Panc1 (cell line): ENCODE measurements around the gene POSTN. TPM values are rescaled to one million over a fixed set of nuclear protein-coding genes. Genes with fewer than 3 reads are reported as not detected.
A peak's percentile ranks its signal among the peaks of the same experiment; 100 is the strongest.

ENCODE experiments used
- ATAC-seq: fragments of 200-7000 bp; cut with Tn5 transposase; 2 replicates; pipeline ENCODE4 v1.9.1; 2020; ENCODE audit warnings: mild to moderate bottlenecking, moderate library complexity
- BruUV-seq: library from RNA; stranded (reverse); fragments of 400-500 nt; replicated peaks from 2 replicates; lab custom pipeline; 2021; lab: Mats Ljungman, UMichigan
- CTCF ChIA-PET: fragments of 300-600 bp; sonication (Branson Sonifier 250); formaldehyde crosslinking; loops from one replicate; lab custom pipeline; 2022; ENCODE audit warnings: antibody characterized with exemption; lab: Charles Lee
- POLR2A ChIA-PET: fragments of 300-600 bp; sonication (Branson Sonifier 250); formaldehyde crosslinking; loops from one replicate; lab custom pipeline; 2022; ENCODE audit warnings: antibody characterized with exemption; lab: Charles Lee
- DNase-seq: peaks from one replicate; pipeline ENCODE4 v3.0.0-alpha.2; 2010; ENCODE audit warnings: low read depth, low spot score
- H3K27ac ChIP-seq: 2 replicates; pipeline ENCODE4 v1.5.1; 2011; ENCODE audit warnings: mild to moderate bottlenecking, low read length, inconsistent platforms
- H3K27me3 ChIP-seq: fragments of 200-500 bp; sonication (Bioruptor generic); 2 replicates; pipeline ENCODE4 v1.6.0; 2014; ENCODE audit warnings: low read length, inconsistent platforms; ENCODE audit not compliant: control insufficient read depth, insufficient read depth
- H3K36me3 ChIP-seq: fragments of 200-500 bp; sonication (Bioruptor generic); 2 replicates; pipeline ENCODE4 v1.5.1; 2014; ENCODE audit warnings: inconsistent platforms, mild to moderate bottlenecking, low read length, moderate library complexity; ENCODE audit not compliant: control insufficient read depth, insufficient read depth
- H3K4me1 ChIP-seq: 2 replicates; pipeline ENCODE4 v1.5.1; 2011; ENCODE audit warnings: inconsistent platforms, mild to moderate bottlenecking, low read length, moderate library complexity; ENCODE audit not compliant: control insufficient read depth, insufficient read depth
- H3K4me3 ChIP-seq, 2 experiments: 2 replicates each; pipeline ENCODE4 v1.5.1; 2011 to 2012; ENCODE audit warnings: low read depth in 2 of 2, low read length in 2 of 2, mild to moderate bottlenecking in 2 of 2, inconsistent platforms in 1 of 2, moderate library complexity in 1 of 2
- H3K9me3 ChIP-seq: fragments of 200-500 bp; sonication (Bioruptor generic); 2 replicates; pipeline ENCODE4 v1.5.1; 2014; ENCODE audit warnings: low read depth, mild to moderate bottlenecking, inconsistent platforms, low read length, moderate library complexity; ENCODE audit not compliant: control insufficient read depth, insufficient read depth
- POLR2AphosphoS5 ChIP-seq: IDR thresholded peaks from 2 replicates; pipeline ENCODE4 v1.6.1; 2012; ENCODE audit warnings: mild to moderate bottlenecking, low read depth, low read length, moderate library complexity
- SIN3A ChIP-seq: IDR thresholded peaks from 2 replicates; pipeline ENCODE4 v1.6.1; 2012; ENCODE audit warnings: low read depth, mild to moderate bottlenecking, low read length, moderate library complexity, borderline replicate concordance; ENCODE audit not compliant: insufficient read depth
- TCF7L2 ChIP-seq: IDR thresholded peaks from 2 replicates; pipeline ENCODE4 v1.6.1; 2011; ENCODE audit warnings: mild to moderate bottlenecking, low read depth, low read length, inconsistent platforms
- in situ Hi-C: cut with HindIII; loops from 2 replicates; pipeline ENCODE4 v1.10.0; 2016; ENCODE audit warnings: low sequenced_read_pairs, low pct_unique_long_range_greater_than_20kb
- intact Hi-C: fragments of 100-400 bp; cut with micrococcal nuclease; formaldehyde crosslinking; loops from one replicate; pipeline ENCODE4 v1.10.0; 2022; ENCODE audit not compliant: unreplicated experiment
- total RNA-seq: library from RNA; stranded (reverse); gene quantifications from one replicate; pipeline ENCODE4 v1.2.1, GENCODE V29; 2021; ENCODE audit not compliant: unreplicated experiment
- TF ChIP-seq, protein P1 (sequence below), 2 experiments: IDR thresholded peaks; 2 replicates each; pipeline ENCODE4 v1.6.1; 2011 to 2012; ENCODE audit warnings: low read depth in 2 of 2, control low read depth in 1 of 2, low read length in 1 of 2, mild to moderate bottlenecking in 1 of 2, moderate library complexity in 1 of 2; ENCODE audit not compliant: insufficient read depth in 1 of 2
- TF ChIP-seq, protein P2 (sequence below): fragments of 450-650 bp; IDR thresholded peaks from 2 replicates; pipeline ENCODE4 v1.5.1; 2017; ENCODE audit warnings: mild to moderate bottlenecking

POSTN gene
- total RNA-seq, 1 experiment from 2014 or later: 0.08 TPM

DNA sequence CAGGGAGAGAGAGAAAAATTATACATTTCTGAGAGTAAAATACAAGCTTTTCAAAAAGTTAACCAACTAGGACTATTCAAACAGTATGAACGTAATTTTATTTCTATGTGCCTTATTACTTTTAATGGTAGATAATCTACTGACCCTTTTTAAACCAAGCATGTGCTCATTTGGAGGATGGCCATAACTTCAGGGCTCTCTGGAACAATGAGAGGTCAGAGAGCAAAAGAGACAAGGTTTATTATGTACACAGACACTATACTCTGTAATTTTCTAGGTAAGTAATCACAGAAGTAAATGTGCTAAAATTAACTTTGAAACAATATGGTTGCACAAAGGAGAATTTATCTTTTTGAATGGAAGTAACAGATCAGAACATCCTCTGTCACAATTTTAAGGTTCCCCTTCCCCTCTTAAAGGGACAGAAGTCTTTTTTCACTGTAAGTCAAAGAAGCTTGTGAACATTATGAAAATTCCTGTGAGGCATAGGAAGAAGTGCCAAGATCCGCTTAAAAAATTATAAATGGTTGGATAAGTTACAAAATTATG lies 1.0 kb downstream of the POSTN start:
- H3K36me3 ChIP-seq: no peaks in the 10 kb centered on the region
- in situ Hi-C loops: no loop called here
- no TSS peak for BruUV-seq
- intact Hi-C loops: no loop called here
- peak overlapping the region in 1 of 2 experiments; percentile 17; a peak in 1 of 4 replicates for H3K4me3 ChIP-seq
- ATAC-seq: no peak
- POLR2A ChIA-PET: no interaction called here
- no peaks in the 10 kb centered on the region for H3K27me3 ChIP-seq
- TF ChIP-seq SIN3A (no peak), POLR2AphosphoS5 (no peak), TCF7L2 (no peak)
- TF ChIP-seq, protein P1, sequence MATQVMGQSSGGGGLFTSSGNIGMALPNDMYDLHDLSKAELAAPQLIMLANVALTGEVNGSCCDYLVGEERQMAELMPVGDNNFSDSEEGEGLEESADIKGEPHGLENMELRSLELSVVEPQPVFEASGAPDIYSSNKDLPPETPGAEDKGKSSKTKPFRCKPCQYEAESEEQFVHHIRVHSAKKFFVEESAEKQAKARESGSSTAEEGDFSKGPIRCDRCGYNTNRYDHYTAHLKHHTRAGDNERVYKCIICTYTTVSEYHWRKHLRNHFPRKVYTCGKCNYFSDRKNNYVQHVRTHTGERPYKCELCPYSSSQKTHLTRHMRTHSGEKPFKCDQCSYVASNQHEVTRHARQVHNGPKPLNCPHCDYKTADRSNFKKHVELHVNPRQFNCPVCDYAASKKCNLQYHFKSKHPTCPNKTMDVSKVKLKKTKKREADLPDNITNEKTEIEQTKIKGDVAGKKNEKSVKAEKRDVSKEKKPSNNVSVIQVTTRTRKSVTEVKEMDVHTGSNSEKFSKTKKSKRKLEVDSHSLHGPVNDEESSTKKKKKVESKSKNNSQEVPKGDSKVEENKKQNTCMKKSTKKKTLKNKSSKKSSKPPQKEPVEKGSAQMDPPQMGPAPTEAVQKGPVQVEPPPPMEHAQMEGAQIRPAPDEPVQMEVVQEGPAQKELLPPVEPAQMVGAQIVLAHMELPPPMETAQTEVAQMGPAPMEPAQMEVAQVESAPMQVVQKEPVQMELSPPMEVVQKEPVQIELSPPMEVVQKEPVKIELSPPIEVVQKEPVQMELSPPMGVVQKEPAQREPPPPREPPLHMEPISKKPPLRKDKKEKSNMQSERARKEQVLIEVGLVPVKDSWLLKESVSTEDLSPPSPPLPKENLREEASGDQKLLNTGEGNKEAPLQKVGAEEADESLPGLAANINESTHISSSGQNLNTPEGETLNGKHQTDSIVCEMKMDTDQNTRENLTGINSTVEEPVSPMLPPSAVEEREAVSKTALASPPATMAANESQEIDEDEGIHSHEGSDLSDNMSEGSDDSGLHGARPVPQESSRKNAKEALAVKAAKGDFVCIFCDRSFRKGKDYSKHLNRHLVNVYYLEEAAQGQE (IDR thresholded peaks at IDR 0.05; ENCODE audit: insufficient read depth in 1 of 2, low read depth in 2 of 2, low read length in 1 of 2): no peak
- TF ChIP-seq, protein P2, sequence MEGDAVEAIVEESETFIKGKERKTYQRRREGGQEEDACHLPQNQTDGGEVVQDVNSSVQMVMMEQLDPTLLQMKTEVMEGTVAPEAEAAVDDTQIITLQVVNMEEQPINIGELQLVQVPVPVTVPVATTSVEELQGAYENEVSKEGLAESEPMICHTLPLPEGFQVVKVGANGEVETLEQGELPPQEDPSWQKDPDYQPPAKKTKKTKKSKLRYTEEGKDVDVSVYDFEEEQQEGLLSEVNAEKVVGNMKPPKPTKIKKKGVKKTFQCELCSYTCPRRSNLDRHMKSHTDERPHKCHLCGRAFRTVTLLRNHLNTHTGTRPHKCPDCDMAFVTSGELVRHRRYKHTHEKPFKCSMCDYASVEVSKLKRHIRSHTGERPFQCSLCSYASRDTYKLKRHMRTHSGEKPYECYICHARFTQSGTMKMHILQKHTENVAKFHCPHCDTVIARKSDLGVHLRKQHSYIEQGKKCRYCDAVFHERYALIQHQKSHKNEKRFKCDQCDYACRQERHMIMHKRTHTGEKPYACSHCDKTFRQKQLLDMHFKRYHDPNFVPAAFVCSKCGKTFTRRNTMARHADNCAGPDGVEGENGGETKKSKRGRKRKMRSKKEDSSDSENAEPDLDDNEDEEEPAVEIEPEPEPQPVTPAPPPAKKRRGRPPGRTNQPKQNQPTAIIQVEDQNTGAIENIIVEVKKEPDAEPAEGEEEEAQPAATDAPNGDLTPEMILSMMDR: no peak
- H3K27ac ChIP-seq: no peak overlapping the region
- DNase-seq: no peak
- CTCF ChIA-PET: no interaction called here
- no peaks in the 10 kb centered on the region for H3K9me3 ChIP-seq
- H3K4me1 ChIP-seq: no peaks in the 10 kb centered on the region

DNA sequence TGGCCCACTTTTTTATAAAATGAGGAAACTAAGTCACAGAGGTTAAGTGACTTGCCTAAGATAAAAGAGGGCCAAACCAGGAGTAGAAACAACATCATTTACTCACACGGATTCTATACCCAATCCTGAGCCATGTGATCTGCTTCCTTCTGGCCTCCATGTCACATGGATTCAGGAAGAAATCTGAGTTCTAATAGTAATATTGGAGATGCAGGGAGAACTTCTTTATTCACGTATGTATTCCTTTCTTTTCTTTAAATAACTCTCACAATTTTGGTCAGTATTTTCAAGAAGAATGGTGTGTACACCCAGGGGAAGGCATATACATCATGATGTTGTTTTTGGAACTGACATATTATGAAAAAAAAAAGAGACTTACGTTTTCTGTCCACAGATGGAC lies 1.8 kb downstream of the POSTN start:
- no peak for TF ChIP-seq SIN3A
- TF ChIP-seq TCF7L2: no peak
- TF ChIP-seq, protein P2: no peak
- TF ChIP-seq POLR2AphosphoS5: no peak
- TF ChIP-seq, protein P1 (IDR thresholded peaks at IDR 0.05; ENCODE audit: insufficient read depth in 1 of 2, low read depth in 2 of 2, low read length in 1 of 2): no peak
- no TSS peak for BruUV-seq
- peak overlapping the region in 1 of 2 experiments; percentile 17; a peak in 1 of 4 replicates for H3K4me3 ChIP-seq

More for the DNA sequence above, 1.8 kb downstream of the POSTN start:
- no peaks in the 10 kb centered on the region for H3K4me1 ChIP-seq
- intact Hi-C loops (no loop called here), in situ Hi-C loops (no loop called here)
- no peaks in the 10 kb centered on the region for H3K27me3 ChIP-seq
- POLR2A ChIA-PET: no interaction called here
- DNase-seq: no peak
- no peak for ATAC-seq
- H3K36me3 ChIP-seq: no peaks in the 10 kb centered on the region
- no peaks in the 10 kb centered on the region for H3K9me3 ChIP-seq
- H3K27ac ChIP-seq: no peak overlapping the region
- CTCF ChIA-PET: no interaction called here
